ENCODE results near the gene PDE4A.
"Not testable (repeated sequence)": the region's sequence is repeated elsewhere in the genome, so short reads cannot be mapped to it uniquely, and the experiment has no call there.

Gene PDE4A

DNA sequence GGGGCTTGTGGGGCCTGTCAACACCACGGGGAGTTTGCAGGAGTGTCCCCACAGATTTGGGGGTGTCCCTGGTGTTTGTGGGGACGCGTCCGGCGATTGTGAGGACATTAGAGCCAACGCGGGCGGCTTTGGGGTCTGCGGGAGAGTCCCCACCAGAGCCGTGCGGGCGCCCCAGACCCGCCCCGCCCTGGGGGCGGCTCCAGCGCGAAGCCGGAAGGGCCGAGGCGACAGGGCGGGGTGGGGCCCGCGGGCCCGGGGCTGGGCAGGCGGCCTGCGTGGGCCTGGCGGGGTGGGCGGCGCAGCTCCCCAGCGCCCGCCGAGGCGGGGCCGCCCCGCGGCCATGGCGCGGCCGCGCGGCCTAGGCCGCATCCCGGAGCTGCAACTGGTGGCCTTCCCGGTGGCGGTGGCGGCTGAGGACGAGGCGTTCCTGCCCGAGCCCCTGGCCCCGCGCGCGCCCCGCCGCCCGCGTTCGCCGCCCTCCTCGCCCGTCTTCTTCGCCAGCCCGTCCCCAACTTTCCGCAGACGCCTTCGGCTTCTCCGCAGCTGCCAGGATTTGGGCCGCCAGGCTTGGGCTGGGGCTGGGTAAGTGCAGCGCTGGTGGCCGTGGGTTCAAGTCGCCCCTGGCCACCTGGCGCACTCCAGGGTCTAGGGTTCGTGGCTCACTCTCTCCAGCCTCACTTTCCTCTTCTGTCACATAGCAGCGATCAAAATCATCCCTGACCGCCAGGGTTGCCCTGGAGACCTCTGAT lies 10.3 kb downstream of the PDE4A start:
- no peak for FAIRE-seq

DNA sequence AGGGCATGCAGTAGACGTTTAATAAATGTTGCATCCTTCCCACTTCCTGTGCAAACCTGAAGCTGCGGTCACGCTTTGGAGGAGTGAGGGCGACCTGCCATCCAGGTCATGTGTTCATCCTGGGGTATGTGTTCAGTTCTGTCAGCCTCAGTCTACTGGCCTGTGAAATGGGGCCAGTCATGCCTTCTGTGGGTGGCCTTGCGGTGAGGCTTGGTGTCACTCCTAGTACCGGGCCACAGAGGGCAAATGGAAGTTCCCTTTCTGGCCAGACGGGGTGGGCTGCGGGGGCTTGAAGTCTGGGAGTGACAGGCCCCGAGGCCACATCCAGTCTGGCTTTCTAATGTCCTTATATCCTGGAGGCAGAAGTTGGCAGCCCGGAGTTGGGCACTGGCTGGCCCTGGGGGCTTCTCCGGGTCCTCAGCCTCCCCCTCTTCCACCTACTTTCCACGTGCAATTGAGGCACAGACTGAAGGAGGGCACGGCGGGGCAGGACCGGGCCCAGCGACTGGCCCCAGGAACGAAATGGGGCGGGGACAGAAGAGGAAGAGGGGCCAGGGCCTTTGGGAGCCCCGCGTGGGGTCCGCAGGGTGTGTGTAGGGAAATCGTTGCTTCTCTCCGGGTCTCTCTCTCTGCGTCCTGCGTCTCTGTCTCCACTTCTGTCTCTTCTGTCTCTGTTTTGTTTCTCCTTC lies 11.1 kb downstream of the PDE4A start:
- no peak for FAIRE-seq

DNA sequence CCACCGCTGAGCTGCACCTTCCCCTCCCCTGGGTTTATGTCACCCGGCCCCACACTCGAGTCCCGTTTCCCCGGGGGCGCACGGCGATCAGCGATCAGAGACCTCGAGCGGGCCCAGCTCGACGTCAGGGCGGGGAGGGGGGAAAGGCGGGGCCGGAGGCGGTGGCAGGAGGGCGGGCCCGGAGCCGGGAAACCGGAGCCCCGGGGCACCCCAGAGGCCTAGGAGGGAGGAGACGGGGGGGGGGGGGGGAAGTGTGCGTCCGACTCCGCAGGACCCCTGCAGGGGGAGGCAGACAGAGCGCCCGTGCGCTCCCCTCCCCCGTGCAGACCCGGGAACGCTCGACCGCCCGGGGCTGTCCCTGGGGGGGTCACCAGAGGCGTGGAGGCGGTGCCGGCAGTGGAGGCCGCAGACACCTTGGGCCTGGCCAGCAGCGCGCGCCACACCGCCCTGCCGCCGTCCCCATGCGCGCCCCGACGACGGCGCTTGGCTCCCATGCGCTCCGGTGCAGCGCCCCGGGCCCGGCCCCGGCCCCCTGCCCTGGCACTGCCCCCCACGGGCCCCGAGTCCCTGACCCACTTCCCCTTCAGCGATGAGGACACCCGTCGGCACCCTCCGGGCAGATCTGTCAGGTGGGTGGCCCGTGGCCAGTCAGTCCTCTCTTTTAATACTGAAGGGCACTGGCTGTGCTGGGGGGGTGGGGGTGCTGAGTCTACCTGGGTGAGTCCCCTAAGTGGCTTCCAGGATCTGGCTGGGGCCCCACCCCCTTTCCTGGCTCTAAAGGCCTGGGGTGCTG lies 11.8 kb downstream of the PDE4A start:
- no peak for FAIRE-seq

DNA sequence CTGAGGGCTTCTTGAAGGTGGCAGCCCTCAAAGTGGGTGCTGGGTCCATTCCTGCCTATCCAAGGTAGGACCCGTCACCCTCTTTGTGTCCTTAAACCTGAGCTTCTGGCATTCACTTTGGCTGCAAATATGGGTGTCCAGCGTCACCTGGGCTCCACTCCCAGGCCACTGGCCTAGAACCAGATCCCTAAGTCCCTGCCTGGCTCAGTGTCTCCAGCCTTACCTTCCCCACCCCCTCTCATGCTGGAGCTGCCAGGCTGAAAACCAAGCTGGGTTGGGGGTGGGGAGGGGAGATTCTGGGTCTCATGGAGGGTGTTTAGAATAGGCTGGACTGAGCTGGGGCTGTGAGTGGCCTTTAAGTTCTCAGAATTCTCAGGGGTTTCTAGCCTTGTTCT lies 12.4 kb downstream of the PDE4A start:
- no peak for FAIRE-seq

GRCh38 chr19:10433131-10433536 lies 12.8 kb downstream of the PDE4A start:
- FAIRE-seq: no peak

DNA sequence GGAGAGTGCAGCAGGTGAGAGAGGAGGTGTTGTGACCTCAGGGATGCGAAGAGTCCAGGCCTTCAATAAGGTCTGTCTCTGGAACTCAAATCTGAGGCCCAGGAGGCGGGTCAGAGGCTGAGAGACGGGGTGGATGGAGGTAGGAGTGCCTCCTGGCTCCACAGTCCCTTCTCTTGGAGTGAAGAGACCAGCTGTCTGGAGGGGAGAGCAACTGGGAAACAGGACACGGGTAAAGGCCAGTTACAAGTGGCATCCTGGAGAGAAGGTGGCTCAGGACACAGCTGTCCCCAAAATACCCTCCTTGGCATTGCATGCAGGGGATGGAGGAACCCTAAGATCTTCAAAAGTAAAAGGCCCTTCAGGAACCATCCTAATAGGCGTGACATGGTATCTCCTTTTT lies 19.2 kb downstream of the PDE4A start:
- FAIRE-seq: no peak

GRCh38 chr19:10442698-10443097 lies 22.4 kb downstream of the PDE4A start:
- peak; percentile 67 for FAIRE-seq

DNA sequence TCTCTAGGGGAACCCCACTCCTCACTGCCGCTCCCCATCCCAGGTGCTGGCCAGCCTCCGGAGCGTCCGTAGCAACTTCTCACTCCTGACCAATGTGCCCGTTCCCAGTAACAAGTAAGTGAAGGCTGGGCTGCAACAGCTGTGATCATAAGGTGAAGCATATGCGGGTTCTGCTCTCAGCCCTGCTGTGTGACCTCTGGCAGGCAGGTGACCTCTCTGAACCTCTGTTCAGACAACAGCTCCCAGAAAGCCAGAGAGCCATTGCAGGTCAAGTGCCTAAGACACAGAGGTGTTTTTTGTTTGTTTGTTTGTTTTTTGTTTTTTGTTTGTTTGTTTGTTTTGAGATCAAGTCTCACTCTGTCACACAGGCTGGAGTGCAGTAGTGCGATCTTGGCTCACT lies 28.7 kb downstream of the PDE4A start:
- FAIRE-seq: no peak

DNA sequence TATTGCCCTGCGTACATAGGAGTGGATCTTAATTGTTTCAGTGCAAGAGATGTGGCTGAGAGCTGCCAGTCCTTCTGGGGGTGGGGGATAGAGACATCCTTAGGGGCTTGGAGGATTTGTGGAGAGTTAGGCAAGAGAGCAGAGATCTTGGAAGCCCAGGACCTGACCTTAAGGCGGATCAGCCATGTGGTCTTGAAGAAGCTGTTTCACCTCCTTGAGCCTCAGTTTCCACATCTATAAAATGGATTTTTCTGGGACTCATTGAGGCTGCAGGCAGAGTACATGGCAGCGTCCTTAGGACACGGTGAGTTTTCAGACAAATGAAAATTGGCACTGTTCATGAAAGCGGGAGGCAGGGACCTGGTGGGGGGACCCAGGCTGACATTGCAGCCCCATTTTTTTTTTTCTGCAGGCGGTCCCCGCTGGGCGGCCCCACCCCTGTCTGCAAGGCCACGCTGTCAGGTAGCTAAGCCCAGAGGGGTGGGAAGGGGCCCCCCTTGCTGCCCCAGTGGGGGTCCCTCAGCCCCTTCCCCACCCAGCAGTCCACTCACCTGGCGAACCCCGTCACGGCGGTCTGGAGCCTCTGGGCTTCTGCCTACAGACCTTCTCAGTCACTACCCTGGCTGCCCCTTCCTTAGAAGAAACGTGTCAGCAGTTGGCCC lies 30.0 kb downstream of the PDE4A start:
- no peak for FAIRE-seq

- no peak for FAIRE-seq
Measured at GRCh38 chr19:10450853-10451609, 30.7 kb downstream of the PDE4A start.

DNA sequence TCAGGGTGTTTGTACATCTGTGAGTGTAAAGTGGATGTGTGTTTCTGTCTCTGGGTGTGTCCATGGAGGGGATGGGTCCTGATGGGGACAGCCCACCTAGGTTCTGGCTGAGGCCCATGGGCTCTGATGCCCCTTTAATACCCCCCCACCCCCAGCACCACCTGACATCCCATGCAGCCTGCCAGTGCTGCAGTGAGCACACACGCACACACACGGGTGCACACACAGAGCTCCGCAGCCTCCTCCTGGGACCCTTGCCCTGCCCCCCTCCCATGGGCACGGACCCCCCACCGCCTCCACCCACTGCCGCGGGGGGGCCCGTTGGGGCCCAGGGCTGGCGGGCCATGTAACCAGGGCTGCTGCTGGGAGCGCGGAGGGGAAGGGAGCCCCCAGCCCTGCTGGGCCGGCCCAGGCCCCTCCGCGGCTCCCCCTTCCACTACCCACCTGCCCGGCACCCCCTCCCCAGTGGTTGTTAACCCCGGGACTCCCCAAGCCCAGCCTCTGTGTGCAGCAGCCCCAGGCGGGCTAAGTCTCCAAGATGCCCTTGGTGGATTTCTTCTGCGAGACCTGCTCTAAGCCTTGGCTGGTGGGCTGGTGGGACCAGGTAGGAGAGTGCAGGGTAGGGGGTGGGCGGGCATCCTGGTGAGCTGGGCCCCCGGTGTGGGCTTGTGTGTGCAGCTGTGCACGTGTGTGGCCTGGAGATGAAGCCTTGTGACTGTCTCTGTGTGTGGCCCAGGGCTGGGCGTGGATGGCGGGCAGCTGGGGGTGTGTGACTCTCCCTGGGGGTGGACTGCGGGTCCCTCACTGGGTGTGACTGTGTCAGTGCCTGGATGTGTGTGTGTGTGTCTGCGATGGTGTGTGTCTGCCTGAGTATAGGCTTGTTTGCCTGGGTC lies 32.6 kb downstream of the PDE4A start:
- FAIRE-seq: no peak

- FAIRE-seq: no peak
Measured at GRCh38 chr19:10453852-10454251, 33.5 kb downstream of the PDE4A start.

GRCh38 chr19:10454267-10454666 lies 33.9 kb downstream of the PDE4A start:
- no peak for FAIRE-seq

DNA sequence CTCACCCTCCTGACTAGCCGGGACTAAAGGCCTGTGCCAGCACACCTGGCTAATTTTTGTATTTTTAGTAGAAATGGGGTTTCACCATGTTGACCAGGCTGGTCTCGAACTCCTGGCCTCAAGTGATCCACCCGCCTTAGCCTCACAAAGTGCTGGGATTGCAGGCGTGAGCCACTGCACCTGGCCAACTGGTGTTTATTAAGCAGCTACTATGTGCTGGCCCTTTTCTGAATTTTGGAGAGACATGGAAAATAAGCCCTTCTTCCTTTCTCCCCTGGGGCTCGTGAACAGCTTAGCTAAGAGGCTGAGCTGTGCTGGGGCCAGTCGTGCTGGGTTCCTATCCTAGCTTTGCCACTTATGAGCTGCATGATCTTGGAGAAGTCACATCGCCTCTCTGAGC lies 38.4 kb downstream of the PDE4A start:
- FAIRE-seq: not testable (repeated sequence)

GRCh38 chr19:10460714-10461046 lies 40.3 kb downstream of the PDE4A start:
- no peak for FAIRE-seq

DNA sequence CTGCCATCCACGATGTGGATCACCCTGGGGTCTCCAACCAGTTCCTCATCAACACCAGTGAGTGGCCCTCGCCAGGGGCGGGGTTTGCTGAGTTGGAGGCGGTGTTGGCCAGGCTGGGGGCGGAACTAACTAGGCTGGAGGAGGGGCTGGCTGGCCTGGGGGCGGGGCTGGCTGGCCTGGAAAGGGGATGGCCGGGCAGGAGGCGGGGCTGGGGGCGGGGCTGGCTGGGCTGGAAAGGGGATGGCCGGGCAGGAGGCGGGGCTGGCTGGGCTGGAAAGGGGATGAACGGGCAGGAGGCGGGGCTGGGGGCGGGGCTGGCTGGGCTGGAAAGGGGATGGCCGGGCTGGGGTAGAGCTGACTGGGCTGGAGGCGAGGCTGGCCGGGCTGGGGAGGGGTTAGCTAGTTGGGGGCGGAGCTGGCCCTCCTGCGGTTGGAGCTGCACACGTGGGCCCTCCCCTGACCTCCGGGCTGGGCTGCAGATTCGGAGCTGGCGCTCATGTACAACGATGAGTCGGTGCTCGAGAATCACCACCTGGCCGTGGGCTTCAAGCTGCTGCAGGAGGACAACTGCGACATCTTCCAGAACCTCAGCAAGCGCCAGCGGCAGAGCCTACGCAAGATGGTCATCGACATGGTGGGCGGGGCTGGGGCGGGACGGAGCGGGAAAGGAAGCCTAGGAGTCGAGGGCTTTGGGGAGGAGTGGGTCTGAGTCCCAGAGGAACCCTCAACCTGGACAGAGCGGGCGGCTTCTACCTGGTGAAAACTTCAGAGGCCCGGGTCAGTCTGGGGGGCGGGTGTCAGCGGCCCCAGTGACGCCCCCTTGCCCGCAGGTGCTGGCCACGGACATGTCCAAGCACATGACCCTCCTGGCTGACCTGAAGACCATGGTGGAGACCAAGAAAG lies 41.0 kb downstream of the PDE4A start:
- FAIRE-seq: no peak

- FAIRE-seq: not testable (repeated sequence)
Measured at GRCh38 chr19:10462042-10462441, 41.7 kb downstream of the PDE4A start.

GRCh38 chr19:10462557-10462956 lies 42.2 kb downstream of the PDE4A start:
- no peak for FAIRE-seq

GRCh38 chr19:10464456-10464855 lies 44.1 kb downstream of the PDE4A start:
- FAIRE-seq: no peak

- FAIRE-seq: no peak
Measured at GRCh38 chr19:10467104-10467706, 46.9 kb downstream of the PDE4A start.

Measured in TTC549 (cell line).